B cell (primary cell): ENCODE results near the gene MEF2C.

Experiments
- CTCF ChIP-seq: fragments of 200-600 bp; IDR thresholded peaks from one replicate; pipeline ENCODE4 v1.8.0; 2022; ENCODE audit warnings: antibody characterized with exemption, mild to moderate bottlenecking
- EZH2 ChIP-seq: IDR thresholded peaks from 2 replicates; pipeline ENCODE4 v1.6.1; 2012; ENCODE audit warnings: borderline replicate concordance, low read depth, mild to moderate bottlenecking, moderate library complexity, low read length; ENCODE audit not compliant: insufficient read depth, poor library complexity, severe bottlenecking

GRCh38 chr5:88743231-88743834 lies 139.7 kb downstream of the MEF2C start:
- TF ChIP-seq CTCF, result no peak
- TF ChIP-seq EZH2, result no peak
